B cell (primary cell): Measurements from ENCODE around the gene NPAS2.

Experiments
- EZH2 ChIP-seq: IDR thresholded peaks from 2 replicates; pipeline ENCODE4 v1.6.1; 2012; ENCODE audit warnings: borderline replicate concordance, low read depth, mild to moderate bottlenecking, moderate library complexity, low read length; ENCODE audit not compliant: insufficient read depth, poor library complexity, severe bottlenecking
- TF ChIP-seq, protein P1 (sequence below): fragments of 200-600 bp; IDR thresholded peaks from one replicate; pipeline ENCODE4 v1.8.0; 2022; ENCODE audit warnings: antibody characterized with exemption, mild to moderate bottlenecking

DNA sequence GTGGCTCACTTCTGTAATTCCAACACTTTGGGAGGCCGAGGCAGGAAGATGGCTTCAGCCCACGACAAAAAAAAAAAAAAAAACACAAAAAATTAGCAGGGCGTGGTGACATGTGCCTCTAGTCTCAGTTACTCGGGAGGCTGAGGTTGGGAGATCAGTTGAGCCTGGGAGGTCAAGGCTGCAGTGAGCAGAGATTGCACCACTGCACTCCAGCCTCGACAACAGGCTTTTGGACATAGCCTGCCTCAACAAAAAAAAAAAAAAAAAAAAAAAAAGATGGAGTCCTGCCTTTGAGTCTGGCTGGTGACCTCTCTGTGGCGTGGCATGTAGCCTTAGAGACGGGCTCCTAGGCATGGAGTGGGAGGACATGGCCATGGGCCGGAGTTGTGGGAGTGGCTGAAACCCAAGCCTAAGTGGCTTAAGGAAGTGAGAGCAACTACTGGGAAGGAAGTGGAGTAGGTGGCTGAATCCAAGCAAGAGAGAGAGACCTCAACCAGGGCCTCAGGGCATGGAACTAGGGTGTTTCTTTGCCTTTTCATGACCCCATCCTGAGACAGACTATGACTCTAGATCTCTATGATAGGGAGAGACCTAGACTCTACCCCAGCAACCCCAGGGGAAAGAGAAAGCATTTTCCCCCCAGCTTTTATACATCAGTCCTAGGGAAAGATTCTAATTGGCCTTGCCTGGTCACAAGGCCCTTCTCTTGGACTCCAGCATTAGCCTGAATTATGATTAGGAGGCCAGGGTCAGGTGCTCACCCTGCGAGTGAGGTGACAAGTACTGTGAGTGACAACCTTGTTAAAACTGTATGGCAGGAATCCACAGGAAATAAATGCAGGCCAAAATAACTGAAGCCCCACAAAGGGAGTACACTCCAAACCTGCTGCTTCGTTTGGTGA is 34.2 kb downstream of the NPAS2 start:
- TF ChIP-seq, protein P1, sequence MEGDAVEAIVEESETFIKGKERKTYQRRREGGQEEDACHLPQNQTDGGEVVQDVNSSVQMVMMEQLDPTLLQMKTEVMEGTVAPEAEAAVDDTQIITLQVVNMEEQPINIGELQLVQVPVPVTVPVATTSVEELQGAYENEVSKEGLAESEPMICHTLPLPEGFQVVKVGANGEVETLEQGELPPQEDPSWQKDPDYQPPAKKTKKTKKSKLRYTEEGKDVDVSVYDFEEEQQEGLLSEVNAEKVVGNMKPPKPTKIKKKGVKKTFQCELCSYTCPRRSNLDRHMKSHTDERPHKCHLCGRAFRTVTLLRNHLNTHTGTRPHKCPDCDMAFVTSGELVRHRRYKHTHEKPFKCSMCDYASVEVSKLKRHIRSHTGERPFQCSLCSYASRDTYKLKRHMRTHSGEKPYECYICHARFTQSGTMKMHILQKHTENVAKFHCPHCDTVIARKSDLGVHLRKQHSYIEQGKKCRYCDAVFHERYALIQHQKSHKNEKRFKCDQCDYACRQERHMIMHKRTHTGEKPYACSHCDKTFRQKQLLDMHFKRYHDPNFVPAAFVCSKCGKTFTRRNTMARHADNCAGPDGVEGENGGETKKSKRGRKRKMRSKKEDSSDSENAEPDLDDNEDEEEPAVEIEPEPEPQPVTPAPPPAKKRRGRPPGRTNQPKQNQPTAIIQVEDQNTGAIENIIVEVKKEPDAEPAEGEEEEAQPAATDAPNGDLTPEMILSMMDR: no peak
- no peak for TF ChIP-seq EZH2
